T-helper 2 cell treated with Interferon-gamma antibody and Interleukin-4, amounts not matched to agents 5 μg/mL and 100 μg/mL, for 36 hours (primary cell): ENCODE results near the gene CTNNBL1.
"Not testable (repeated sequence)": the region's sequence is repeated elsewhere in the genome, so short reads cannot be mapped to it uniquely, and the experiment has no call there.

Source experiments
- DNase-seq: peaks from one replicate; pipeline ENCODE4 v3.0.0; 2021; ENCODE audit warnings: low spot score
- H3K27ac Mint-ChIP-seq: one replicate; pipeline ENCODE4 v1.8.0; 2021; ENCODE audit warnings: mild to moderate bottlenecking, mixed read lengths
- H3K27me3 Mint-ChIP-seq: one replicate; pipeline ENCODE4 v1.8.0; 2021; ENCODE audit warnings: low read depth, mixed read lengths
- H3K36me3 Mint-ChIP-seq: one replicate; pipeline ENCODE4 v1.8.0; 2021; ENCODE audit warnings: low read depth, mixed read lengths
- H3K4me1 Mint-ChIP-seq: one replicate; pipeline ENCODE4 v1.8.0; 2021; ENCODE audit warnings: low read depth, mixed read lengths
- H3K4me3 Mint-ChIP-seq: one replicate; pipeline ENCODE4 v1.8.0; 2022; ENCODE audit warnings: mild to moderate bottlenecking, moderate library complexity, mixed read lengths
- H3K9me3 Mint-ChIP-seq: one replicate; pipeline ENCODE4 v1.8.0; 2021; ENCODE audit warnings: mixed read lengths

Gene CTNNBL1

GRCh38 chr20:37669062-37669772 lies 24.6 kb upstream of the CTNNBL1 start:
- H3K36me3 Mint-ChIP-seq, result no peaks in the 10 kb centered on the region
- no peaks in the 10 kb centered on the region for H3K9me3 Mint-ChIP-seq
- no peak overlapping the region for H3K27ac Mint-ChIP-seq
- peaks cover 6% of the 10 kb centered on the region for H3K27me3 Mint-ChIP-seq
- peaks cover 4% of the 10 kb centered on the region for H3K4me1 Mint-ChIP-seq
- H3K4me3 Mint-ChIP-seq, result no peak overlapping the region
- no peak for DNase-seq

GRCh38 chr20:37669773-37670236 lies 24.0 kb upstream of the CTNNBL1 start:
- Mint-ChIP-seq H3K36me3 (no peaks in the 10 kb centered on the region), H3K4me1 (peaks cover 4% of the 10 kb centered on the region), H3K27me3 (peaks cover 8% of the 10 kb centered on the region), H3K4me3 (no peak overlapping the region), H3K27ac (no peak overlapping the region), H3K9me3 (no peaks in the 10 kb centered on the region)
- DNase-seq, result no peak

GRCh38 chr20:37670351-37670791 lies 23.5 kb upstream of the CTNNBL1 start:
- Mint-ChIP-seq H3K9me3 (no peaks in the 10 kb centered on the region), H3K4me3 (no peak overlapping the region), H3K4me1 (peaks cover 4% of the 10 kb centered on the region), H3K36me3 (no peaks in the 10 kb centered on the region), H3K27ac (no peak overlapping the region), H3K27me3 (peaks cover 10% of the 10 kb centered on the region)
- DNase-seq, result no peak

GRCh38 chr20:37672143-37672542 lies 21.7 kb upstream of the CTNNBL1 start:
- Mint-ChIP-seq H3K4me3 (no peak overlapping the region), H3K27me3 (peaks cover 11% of the 10 kb centered on the region), H3K36me3 (no peaks in the 10 kb centered on the region), H3K4me1 (peaks cover 4% of the 10 kb centered on the region), H3K27ac (no peak overlapping the region), H3K9me3 (no peaks in the 10 kb centered on the region)
- DNase-seq, result no peak

GRCh38 chr20:37673444-37673843 lies 20.4 kb upstream of the CTNNBL1 start:
- Mint-ChIP-seq H3K27ac (no peak overlapping the region), H3K4me3 (no peak overlapping the region), H3K27me3 (peaks cover 18% of the 10 kb centered on the region), H3K36me3 (no peaks in the 10 kb centered on the region), H3K9me3 (no peaks in the 10 kb centered on the region), H3K4me1 (peaks cover 4% of the 10 kb centered on the region)
- DNase-seq, result no peak

GRCh38 chr20:37676440-37676839 lies 17.4 kb upstream of the CTNNBL1 start:
- Mint-ChIP-seq H3K4me1 (no peaks in the 10 kb centered on the region), H3K27me3 (peaks cover 21% of the 10 kb centered on the region), H3K27ac (no peak overlapping the region), H3K9me3 (no peaks in the 10 kb centered on the region), H3K4me3 (no peak overlapping the region), H3K36me3 (no peaks in the 10 kb centered on the region)
- no peak for DNase-seq

GRCh38 chr20:37677969-37678861 lies 15.6 kb upstream of the CTNNBL1 start:
- Mint-ChIP-seq H3K4me1 (no peaks in the 10 kb centered on the region), H3K36me3 (no peaks in the 10 kb centered on the region), H3K4me3 (no peak overlapping the region), H3K27ac (no peak overlapping the region), H3K9me3 (no peaks in the 10 kb centered on the region), H3K27me3 (peaks cover 19% of the 10 kb centered on the region)
- no peak for DNase-seq

GRCh38 chr20:37679751-37680150 lies 14.1 kb upstream of the CTNNBL1 start:
- not testable (repeated sequence) for H3K4me1 Mint-ChIP-seq, H3K9me3 Mint-ChIP-seq, H3K36me3 Mint-ChIP-seq, H3K4me3 Mint-ChIP-seq, H3K27ac Mint-ChIP-seq, DNase-seq
- H3K27me3 Mint-ChIP-seq, result peaks cover 17% of the 10 kb centered on the region

GRCh38 chr20:37680420-37680819 lies 13.4 kb upstream of the CTNNBL1 start:
- Mint-ChIP-seq H3K9me3 (no peaks in the 10 kb centered on the region), H3K4me3 (no peak overlapping the region), H3K27ac (no peak overlapping the region), H3K36me3 (no peaks in the 10 kb centered on the region), H3K4me1 (no peaks in the 10 kb centered on the region), H3K27me3 (peaks cover 15% of the 10 kb centered on the region)
- no peak for DNase-seq

- Mint-ChIP-seq H3K4me1 (no peaks in the 10 kb centered on the region), H3K9me3 (no peaks in the 10 kb centered on the region), H3K36me3 (no peaks in the 10 kb centered on the region), H3K27me3 (peaks cover 15% of the 10 kb centered on the region), H3K27ac (no peak overlapping the region), H3K4me3 (no peak overlapping the region)
- DNase-seq, result no peak
Measured at GRCh38 chr20:37681384-37682112, 12.3 kb upstream of the CTNNBL1 start.

GRCh38 chr20:37683146-37683545 lies 10.7 kb upstream of the CTNNBL1 start:
- H3K27ac Mint-ChIP-seq, H3K9me3 Mint-ChIP-seq, DNase-seq, H3K36me3 Mint-ChIP-seq, H3K4me1 Mint-ChIP-seq, H3K4me3 Mint-ChIP-seq: not testable (repeated sequence)
- peaks cover 12% of the 10 kb centered on the region for H3K27me3 Mint-ChIP-seq

GRCh38 chr20:37686762-37687477 lies 6.9 kb upstream of the CTNNBL1 start:
- no peaks in the 10 kb centered on the region for H3K4me1 Mint-ChIP-seq
- no peak overlapping the region for H3K27ac Mint-ChIP-seq
- H3K27me3 Mint-ChIP-seq, result peaks cover 18% of the 10 kb centered on the region
- no peak for DNase-seq
- H3K9me3 Mint-ChIP-seq, result no peaks in the 10 kb centered on the region
- H3K36me3 Mint-ChIP-seq, result no peaks in the 10 kb centered on the region
- no peak overlapping the region for H3K4me3 Mint-ChIP-seq

- DNase-seq, result no peak
- H3K36me3 Mint-ChIP-seq, result no peaks in the 10 kb centered on the region
- H3K9me3 Mint-ChIP-seq, result no peaks in the 10 kb centered on the region
- peaks cover 18% of the 10 kb centered on the region for H3K27me3 Mint-ChIP-seq
- no peaks in the 10 kb centered on the region for H3K4me1 Mint-ChIP-seq
- H3K27ac Mint-ChIP-seq, result no peak overlapping the region
- H3K4me3 Mint-ChIP-seq, result no peak overlapping the region
Measured at GRCh38 chr20:37687478-37687805, 6.4 kb upstream of the CTNNBL1 start.
